H1 (cell line): ENCODE measurements around the gene NCOA6. TPM values are rescaled to one million over a fixed set of nuclear protein-coding genes. Genes with fewer than 3 reads are reported as not detected.

Experiments
- CTCF ChIA-PET: fragments of 300-600 bp; sonication (Branson Sonifier 250); formaldehyde crosslinking; loops from one replicate; lab custom pipeline; 2021; ENCODE audit not compliant: partially characterized antibody; lab: Charles Lee
- POLR2A ChIA-PET: fragments of 300-600 bp; sonication (Branson Sonifier 250); formaldehyde crosslinking; loops from one replicate; lab custom pipeline; 2021; ENCODE audit warnings: inconsistent platforms; ENCODE audit not compliant: partially characterized antibody; lab: Charles Lee
- DNase-seq, 2 experiments: peaks; one replicate each; pipeline versions ENCODE4 v3.0.0 to v3.0.0-alpha.2; 2010 to 2022; ENCODE audit warnings: low spot score in 2 of 2, low read depth in 1 of 2, mixed read lengths in 1 of 2
- FAIRE-seq: peaks from 2 replicates; lab custom pipeline; 2011; peaks lifted over from hg19 to GRCh38; lab: Jason Lieb, UNC
- H2AFZ ChIP-seq: 2 replicates; pipeline ENCODE4 v1.8.1; 2012; ENCODE audit warnings: low read length, inconsistent platforms
- H2AK5ac ChIP-seq: 2 replicates; pipeline ENCODE4 v1.6.1; 2013; ENCODE audit warnings: low read depth, low read length
- H2BK120ac ChIP-seq: replicated peaks from 2 replicates; pipeline ENCODE3; 2013; ENCODE audit warnings: low read depth, low read length, inconsistent platforms
- H2BK12ac ChIP-seq: 2 replicates; pipeline ENCODE4 v1.6.1; 2013; ENCODE audit warnings: low read depth, low read length
- H2BK15ac ChIP-seq: 2 replicates; pipeline ENCODE4 v1.6.1; 2013; ENCODE audit warnings: low read length
- H2BK20ac ChIP-seq: 2 replicates; pipeline ENCODE4 v1.6.1; 2013; ENCODE audit warnings: low read length
- H2BK5ac ChIP-seq: 2 replicates; pipeline ENCODE4 v1.6.1; 2013; ENCODE audit warnings: low read depth, low read length
- H3K14ac ChIP-seq: 2 replicates; pipeline ENCODE4 v1.6.1; 2013; ENCODE audit warnings: inconsistent platforms; ENCODE audit not compliant: insufficient read length
- H3K18ac ChIP-seq: 2 replicates; pipeline ENCODE4 v1.6.1; 2013; ENCODE audit warnings: low read length; ENCODE audit errors: extremely low read depth
- H3K23ac ChIP-seq: 2 replicates; pipeline ENCODE4 v1.6.1; 2013; ENCODE audit warnings: inconsistent platforms; ENCODE audit not compliant: insufficient read length
- H3K23me2 ChIP-seq: 2 replicates; pipeline ENCODE4 v1.6.1; 2013; ENCODE audit warnings: low read depth, low read length
- H3K27ac ChIP-seq: 2 replicates; pipeline ENCODE4 v1.6.1; 2011; ENCODE audit warnings: low read depth, low read length, inconsistent platforms
- H3K27me3 ChIP-seq, 4 experiments: replicated peaks in 1 of 4; 1 replicate in 1 of 4; 2 replicates in 3 of 4; pipeline versions ENCODE4 v1.6.1 to v1.8.1; 2011 to 2013; ENCODE audit warnings: low read length in 3 of 4, mild to moderate bottlenecking in 3 of 4, inconsistent platforms in 2 of 4, mixed read lengths in 2 of 4, moderate library complexity in 1 of 4; ENCODE audit not compliant: control insufficient read depth in 3 of 4, insufficient read depth in 3 of 4; ENCODE audit errors: extremely low read depth in 1 of 4
- H3K36me3 ChIP-seq, 4 experiments: 2 replicates each; pipeline versions ENCODE4 v1.6.1 to v1.8.1; 2011 to 2013; ENCODE audit warnings: mild to moderate bottlenecking in 4 of 4, low read length in 3 of 4, moderate library complexity in 2 of 4, control low read depth in 1 of 4, inconsistent platforms in 1 of 4; ENCODE audit not compliant: insufficient read depth in 4 of 4, control insufficient read depth in 2 of 4
- H3K4ac ChIP-seq: replicated peaks from 2 replicates; pipeline ENCODE3; 2013; ENCODE audit warnings: low read length, low read depth, mixed read lengths, inconsistent platforms; ENCODE audit not compliant: insufficient read length
- H3K4me1 ChIP-seq, 4 experiments: replicated peaks in 1 of 4; 1 replicate in 1 of 4; 2 replicates in 3 of 4; pipeline versions ENCODE4 v1.6.1 to v1.8.1; 2011 to 2013; ENCODE audit warnings: low read length in 3 of 4, inconsistent platforms in 2 of 4, mixed read lengths in 1 of 4; ENCODE audit not compliant: insufficient read depth in 4 of 4, control insufficient read depth in 3 of 4
- H3K4me2 ChIP-seq, 2 experiments: 2 replicates each; pipeline versions ENCODE4 v1.6.1 to v1.8.1; 2011 to 2013; ENCODE audit warnings: low read depth in 2 of 2, low read length in 2 of 2, control low read depth in 1 of 2, inconsistent platforms in 1 of 2, mild to moderate bottlenecking in 1 of 2; ENCODE audit not compliant: insufficient read depth in 1 of 2
- H3K4me3 ChIP-seq, 4 experiments: fragments of 200-600, 300-600 bp in 1 of 4; sonication (generic), shearing (Covaris generic), sonication (Bioruptor Twin) in 1 of 4; 2 replicates each; pipeline versions ENCODE4 v1.5.1 to v1.8.1; 2011 to 2016; ENCODE audit warnings: low read length in 4 of 4, low read depth in 3 of 4, control low read depth in 2 of 4, inconsistent platforms in 2 of 4, mild to moderate bottlenecking in 2 of 4, mixed read lengths in 1 of 4, moderate library complexity in 1 of 4; ENCODE audit not compliant: insufficient read depth in 2 of 4; ENCODE audit errors: extremely low read depth in 1 of 4
- H3K56ac ChIP-seq: replicated peaks from 2 replicates; pipeline ENCODE3; 2013; ENCODE audit warnings: low read depth, mild to moderate bottlenecking, mixed read lengths, low read length, inconsistent platforms; ENCODE audit not compliant: insufficient read length
- H3K79me1 ChIP-seq: 2 replicates; pipeline ENCODE4 v1.6.1; 2013; ENCODE audit warnings: low read depth, low read length, control low read depth
- H3K79me2 ChIP-seq, 2 experiments: 2 replicates each; pipeline versions ENCODE4 v1.6.1 to v1.8.1; 2012 to 2013; ENCODE audit warnings: low read length in 2 of 2, mild to moderate bottlenecking in 2 of 2, inconsistent platforms in 1 of 2; ENCODE audit not compliant: insufficient read depth in 2 of 2, control insufficient read depth in 1 of 2
- H3K9ac ChIP-seq, 4 experiments: replicated peaks in 1 of 4; 1 replicate in 1 of 4; 2 replicates in 3 of 4; pipeline versions ENCODE4 v1.6.1 to v1.8.1; 2011 to 2013; ENCODE audit warnings: low read depth in 3 of 4, low read length in 3 of 4, control low read depth in 2 of 4, mild to moderate bottlenecking in 2 of 4, moderate library complexity in 2 of 4, inconsistent platforms in 1 of 4; ENCODE audit errors: extremely low read depth in 1 of 4
- H3K9me3 ChIP-seq, 2 experiments: 2 replicates each; pipeline versions ENCODE4 v1.6.1 to v1.8.1; 2012 to 2013; ENCODE audit warnings: mild to moderate bottlenecking in 2 of 2, moderate library complexity in 2 of 2, control low read depth in 1 of 2, inconsistent platforms in 1 of 2, low read depth in 1 of 2, low read length in 1 of 2, mixed read lengths in 1 of 2; ENCODE audit not compliant: insufficient read depth in 2 of 2
- H4K20me1 ChIP-seq, 2 experiments: replicated peaks in 1 of 2; 2 replicates each; pipeline versions ENCODE3 to v1.8.1; 2011 to 2013; ENCODE audit warnings: inconsistent platforms in 2 of 2, low read length in 2 of 2, mild to moderate bottlenecking in 1 of 2; ENCODE audit not compliant: insufficient read depth in 2 of 2, control insufficient read depth in 1 of 2
- H4K5ac ChIP-seq: 2 replicates; pipeline ENCODE4 v1.6.1; 2013; ENCODE audit warnings: low read length, low read depth, mixed read lengths, inconsistent platforms; ENCODE audit not compliant: insufficient read length
- H4K8ac ChIP-seq: 2 replicates; pipeline ENCODE4 v1.8.0; 2013; ENCODE audit warnings: mild to moderate bottlenecking, moderate library complexity, low read length, inconsistent platforms; ENCODE audit not compliant: insufficient read depth; ENCODE audit errors: extremely low read depth
- H4K91ac ChIP-seq: replicated peaks from 2 replicates; pipeline ENCODE3; 2013; ENCODE audit warnings: low read length, mixed read lengths, inconsistent platforms; ENCODE audit not compliant: insufficient read length
- EP300 ChIP-seq, 2 experiments: IDR thresholded peaks; 1 replicate in 1 of 2; 2 replicates in 1 of 2; pipeline ENCODE4 v1.6.1; 2011 to 2012; ENCODE audit warnings: low read depth in 2 of 2, low read length in 2 of 2, mild to moderate bottlenecking in 2 of 2, borderline replicate concordance in 1 of 2, inconsistent platforms in 1 of 2, moderate library complexity in 1 of 2
- FOSL1 ChIP-seq: IDR thresholded peaks from 2 replicates; pipeline ENCODE4 v1.6.1; 2011; ENCODE audit warnings: mild to moderate bottlenecking, low read depth, low read length, moderate library complexity; ENCODE audit not compliant: insufficient read depth
- RXRA ChIP-seq: IDR thresholded peaks from 2 replicates; pipeline ENCODE4 v1.6.1; 2011; ENCODE audit warnings: low read depth, mild to moderate bottlenecking, low read length, moderate library complexity; ENCODE audit not compliant: insufficient read depth
- SIN3A ChIP-seq, 2 experiments: IDR thresholded peaks in 1 of 2; conservative IDR thresholded peaks in 1 of 2; 2 replicates each; pipeline ENCODE4 v1.6.1; 2011 to 2012; ENCODE audit warnings: low read length in 2 of 2, improper control_type of control experiment in 1 of 2, low read depth in 1 of 2, mild to moderate bottlenecking in 1 of 2
- SP4 ChIP-seq: IDR thresholded peaks from 2 replicates; pipeline ENCODE4 v1.6.1; 2012; ENCODE audit warnings: low read length, inconsistent platforms
- SUZ12 ChIP-seq: fragments of 200-600 bp; sonication (generic); IDR thresholded peaks from 2 replicates; pipeline ENCODE4 v1.6.1; 2012; ENCODE audit warnings: mild to moderate bottlenecking, inconsistent platforms, low read length, moderate library complexity, mixed read lengths
- TAF1 ChIP-seq: IDR thresholded peaks from 2 replicates; pipeline ENCODE4 v1.6.1; 2011; ENCODE audit warnings: mild to moderate bottlenecking, low read depth, low read length
- TAF7 ChIP-seq: optimal IDR thresholded peaks from 2 replicates; pipeline ENCODE3; 2011; ENCODE audit warnings: low read depth, mild to moderate bottlenecking, inconsistent platforms, low read length, moderate library complexity, borderline replicate concordance
- USF2 ChIP-seq: IDR thresholded peaks from 2 replicates; pipeline ENCODE4 v1.6.1; 2011; ENCODE audit warnings: low read length, improper control_type of control experiment
- ZNF274 ChIP-seq: IDR thresholded peaks from 2 replicates; pipeline ENCODE4 v1.7.0; 2012; ENCODE audit warnings: low read length, borderline replicate concordance; ENCODE audit errors: extremely low read depth
- WGBS, 2 experiments: shearing (Covaris generic) in 1 of 2; methylation state at CpG; one replicate each; pipeline versions ENCODE4 v1.1.6 to v1.1.7; 2013 to 2015; ENCODE audit warnings: low lambda C conversion rate in 2 of 2, mixed read lengths in 2 of 2, inconsistent platforms in 1 of 2, low coverage in 1 of 2, missing lambda C conversion rate in 1 of 2; ENCODE audit not compliant: insufficient replicate concordance in 2 of 2, insufficient coverage in 1 of 2, insufficient read length in 1 of 2; ENCODE audit errors: extremely low coverage in 1 of 2, missing lambda C conversion rate in 1 of 2; 5-methylcytosine and 5-hydroxymethylcytosine counted together
- polyA plus RNA-seq, 7 experiments: library from polyadenylated mRNA; depleted of rRNA in 3 of 7; stranded (reverse) in 5 of 7; unstranded in 2 of 7; fragments of >200 nt in 5 of 7; fragments of 200-250 nt in 2 of 7; gene quantifications; 1 replicate in 5 of 7; 2 replicates in 1 of 7; 4 replicates in 1 of 7; pipeline versions ENCODE4 v1.2.1 to v1.2.3, GENCODE V29; 2011 to 2013; ENCODE audit warnings: missing spikeins in 2 of 7, mixed read lengths in 2 of 7
- total RNA-seq: library from RNA; stranded (reverse); fragmentation: NEBNext Ultra II Directional; extraction: Animal tissue kit (Norgen Biotek cat#: 25700); gene quantifications from 2 replicates; pipeline ENCODE4 v1.2.1, GENCODE V29; 2021
- TF ChIP-seq, protein P1 (sequence below): IDR thresholded peaks from 2 replicates; pipeline ENCODE4 v1.6.1; 2011; ENCODE audit warnings: low read depth, mild to moderate bottlenecking, low read length; ENCODE audit not compliant: insufficient read depth

The NCOA6 gene
- total and polyA plus RNA-seq, 2 of the 8 experiments (the other 6 are each of a cell fraction or from before 2014, with no cell fraction given) = 9.0 to 9.5 TPM

DNA sequence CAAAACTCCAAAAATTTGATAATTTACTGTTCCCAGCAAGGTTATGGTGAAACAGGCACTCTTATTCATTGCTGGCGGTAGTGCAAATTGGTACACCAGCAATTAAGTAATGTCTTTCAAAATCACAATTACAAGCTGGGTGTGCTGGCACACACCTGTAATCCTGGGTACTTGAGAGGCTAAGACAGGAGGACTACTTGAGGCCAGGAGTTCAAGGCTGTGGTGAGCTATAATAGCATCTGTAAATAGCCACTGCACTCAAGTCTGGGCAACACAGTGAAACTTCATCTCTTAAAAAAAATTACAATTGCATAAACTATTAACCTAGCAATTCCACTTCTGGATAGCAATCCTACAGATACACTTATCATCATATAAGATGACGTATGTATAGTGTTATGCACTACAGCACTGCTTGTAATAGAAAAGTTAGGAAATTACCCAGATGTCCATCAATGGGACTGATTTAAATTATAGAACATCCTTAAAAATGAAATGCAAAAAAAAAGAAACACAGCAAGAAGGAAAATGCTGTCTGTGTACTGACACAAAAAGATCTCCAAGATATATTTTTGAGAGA is 31.4 kb downstream of the NCOA6 start:
- Histone ChIP-seq H3K4ac (no peak overlapping the region), H3K79me2 (peaks cover 0 to 2% of the 10 kb centered on the region in 2 experiments; a peak in 1 of 4 replicates), H3K4me2 (no peak overlapping the region), H4K5ac (no peak overlapping the region), H3K18ac (no peak overlapping the region), H4K91ac (no peak overlapping the region), H3K36me3 (no peaks in the 10 kb centered on the region), H2AFZ (no peak overlapping the region), H2BK120ac (no peak overlapping the region), H3K79me1 (peaks cover 6% of the 10 kb centered on the region; the same call in 1 of the 2 replicates), H4K20me1 (peaks cover 0 to 3% of the 10 kb centered on the region in 2 experiments), H2BK5ac (no peak overlapping the region), H3K27me3 (no peaks in the 10 kb centered on the region), H3K9ac (no peak overlapping the region), H3K14ac (no peak overlapping the region), H3K23me2 (no peaks in the 10 kb centered on the region), H3K27ac (no peak overlapping the region), H3K4me3 (no peak overlapping the region), H2BK15ac (no peak overlapping the region), H3K56ac (no peak overlapping the region), H2BK20ac (no peak overlapping the region), H2AK5ac (no peak overlapping the region), H4K8ac (no peak overlapping the region), H3K4me1 (peaks cover 0 to 3% (median 0%) of the 10 kb centered on the region in 4 experiments; a peak in 2 of 7 replicates), H2BK12ac (no peak overlapping the region), H3K9me3 (no peaks in the 10 kb centered on the region), H3K23ac (no peak overlapping the region)
- DNase-seq (no peak), FAIRE-seq (no peak)
- 80% methylated on average over 2 of the region's 2 CpGs; no CpG with 5 or more reads in 1 of the 2 experiments for WGBS, 2 experiments
- CTCF ChIA-PET = interaction anchor here (1.0 kb wide), 1 partner anchor 24 kb away, joined by 4 read pairs; no protein-coding TSS in a partner anchor
- POLR2A ChIA-PET = no interaction called here
- TF ChIP-seq, protein P1, sequence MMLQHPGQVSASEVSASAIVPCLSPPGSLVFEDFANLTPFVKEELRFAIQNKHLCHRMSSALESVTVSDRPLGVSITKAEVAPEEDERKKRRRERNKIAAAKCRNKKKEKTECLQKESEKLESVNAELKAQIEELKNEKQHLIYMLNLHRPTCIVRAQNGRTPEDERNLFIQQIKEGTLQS = no peak
- TF ChIP-seq TAF1 (no peak), RXRA (no peak), EP300 (IDR thresholded peaks at IDR 0.05; ENCODE audit: borderline replicate concordance in 1 of 2, low read depth in 2 of 2, low read length in 2 of 2) (no peak), SUZ12 (no peak), SP4 (no peak), FOSL1 (no peak), USF2 (no peak), TAF7 (no peak), SIN3A (conservative IDR thresholded peaks at IDR 0.05 in 1 of 2, IDR thresholded peaks at IDR 0.05 in 1 of 2; ENCODE audit: low read depth in 1 of 2, low read length in 2 of 2) (no peak), ZNF274 (no peak)
